ENCODE data around the gene TMEM256.

GRCh38 chr17:7382901-7383300 lies 21.0 kb downstream of the TMEM256 start:
- TF ChIP-seq CTCF (IDR thresholded peaks at IDR 0.05; ENCODE audit: insufficient read depth, low read length, poor library complexity, severe bottlenecking) (no peak), EZH2phosphoT487 (conservative IDR thresholded peaks at IDR 0.05; ENCODE audit: low read length) (no peak)

All from SU-DHL-6 (cell line).